Transverse colon (tissue), 4 donors: ENCODE data around the gene RNF115. TPM values are rescaled to one million over a fixed set of nuclear protein-coding genes. Genes with fewer than 3 reads are reported as not detected.
"Not testable (repeated sequence)": the region's sequence is repeated elsewhere in the genome, so short reads cannot be mapped to it uniquely, and the experiment has no call there.

ENCODE experiments used
- DNase-seq: peaks from one replicate; pipeline ENCODE4 v3.0.0-alpha.2; 2019
- H3K27ac ChIP-seq, 4 donors: fragments of 200-600 bp; sonication (generic); 2 replicates each; pipeline ENCODE4 v1.5.1; 2016 to 2018; ENCODE audit warnings: inconsistent platforms in 4 of 4
- H3K27me3 ChIP-seq: fragments of 200-600 bp; sonication (generic); 2 replicates; pipeline ENCODE4 v1.5.1; 2017; ENCODE audit warnings: inconsistent platforms
- H3K36me3 ChIP-seq, 4 donors: fragments of 200-600 bp; sonication (generic); 2 replicates each; pipeline ENCODE4 v1.5.1; 2017 to 2019; ENCODE audit warnings: inconsistent platforms in 4 of 4
- H3K4me1 ChIP-seq, 4 donors: fragments of 200-600 bp; sonication (generic); 2 replicates each; pipeline ENCODE4 v1.5.1; 2017 to 2020; ENCODE audit warnings: inconsistent platforms in 4 of 4
- H3K4me3 ChIP-seq, 4 donors: fragments of 200-600 bp; sonication (generic); 1 replicate in 1 of 4; 2 replicates in 3 of 4; pipeline versions ENCODE4 v1.5.1 to v1.6.1; 2017 to 2019; ENCODE audit warnings: inconsistent platforms in 4 of 4
- H3K9me3 ChIP-seq, 2 donors: fragments of 200-600 bp; sonication (generic); 2 replicates each; pipeline ENCODE4 v1.5.1; 2017 to 2019; ENCODE audit warnings: inconsistent platforms in 2 of 2
- CTCF ChIP-seq, 5 experiments: fragments of 200-600 bp in 3 of 5; fragments of 450-650 bp in 2 of 5; sonication (generic) in 3 of 5; IDR thresholded peaks; 1 replicate in 2 of 5; 2 replicates in 3 of 5; pipeline ENCODE4 v1.5.1; 2016 to 2017; ENCODE audit warnings: antibody characterized with exemption in 5 of 5, inconsistent platforms in 3 of 5, mild to moderate bottlenecking in 2 of 5, moderate library complexity in 1 of 5
- EP300 ChIP-seq: sonication (generic); formaldehyde crosslinking; IDR thresholded peaks from one replicate; pipeline ENCODE4 v1.6.1; 2017; ENCODE audit warnings: antibody characterized with exemption, low read depth
- POLR2A ChIP-seq: fragments of 450-650 bp; IDR thresholded peaks from one replicate; pipeline ENCODE4 v1.6.1; 2016; ENCODE audit warnings: antibody characterized with exemption, mild to moderate bottlenecking, moderate library complexity
- POLR2AphosphoS5 ChIP-seq, 3 donors: sonication (generic); formaldehyde crosslinking; IDR thresholded peaks; one replicate each; pipeline ENCODE4 v1.6.1; 2016; ENCODE audit warnings: antibody characterized with exemption in 3 of 3
- WGBS, 2 donors: methylation state at CpG; one replicate each; pipeline ENCODE4 v1.1.5; 2018; ENCODE audit warnings: low coverage in 1 of 2; 5-methylcytosine and 5-hydroxymethylcytosine counted together
- in situ Hi-C, 4 donors: fragments of 200-750 bp; cut with MboI; loops; one replicate each; pipeline versions ENCODE4 v1.15.0 to v1.15.1; 2017; ENCODE audit warnings: low sequenced_read_pairs in 3 of 4, low pct_ligation_motif_present in 1 of 4, low pct_unique_long_range_greater_than_20kb in 1 of 4
- intact Hi-C: fragments of 100-400 bp; cut with DNase I; formaldehyde crosslinking; loops from one replicate; pipeline ENCODE4 v1.15.1; 2023; ENCODE audit warnings: low total_unique reads
- total RNA-seq, 4 donors: library from RNA; depleted of rRNA; stranded (reverse); fragments of >200 nt; gene quantifications; one replicate each; pipeline ENCODE4 v1.1.0, GENCODE V29; 2016

RNF115 gene
- total RNA-seq, 4 donors from 2014 or later = 6.4 to 21.5 (median 13.3) TPM

GRCh38 chr1:145729196-145729595 lies 94.7 kb downstream of the RNF115 start:
- no peak for DNase-seq
- WGBS, 2 donors = 50 to 75% methylated on average over 2 to 5 of the region's 5 CpGs
- intact Hi-C loops = no loop called here
- in situ Hi-C loops = no loop called here
- H3K27me3 ChIP-seq = no peaks in the 10 kb centered on the region
- no peak overlapping the region for H3K4me3 ChIP-seq
- H3K9me3 ChIP-seq = no peaks in the 10 kb centered on the region
- no peak for TF ChIP-seq EP300
- no peak for TF ChIP-seq CTCF (IDR thresholded peaks at IDR 0.05)
- TF ChIP-seq POLR2AphosphoS5 (IDR thresholded peaks at IDR 0.05) = no peak
- no peak for TF ChIP-seq POLR2A
- no peaks in the 10 kb centered on the region for H3K4me1 ChIP-seq
- H3K36me3 ChIP-seq = no peaks in the 10 kb centered on the region
- no peak overlapping the region for H3K27ac ChIP-seq

- H3K4me3 ChIP-seq = not testable (repeated sequence)
- WGBS, 2 donors = 87 to 92% methylated on average over 3 to 5 of the region's 5 CpGs
Observed at GRCh38 chr1:145726193-145726592, 97.7 kb downstream of the RNF115 start.

GRCh38 chr1:145720878-145721671 lies 102.8 kb downstream of the RNF115 start:
- peaks cover 4 to 10% (median 8%) of the 10 kb centered on the region in 4 donors for H3K4me1 ChIP-seq
- no peaks in the 10 kb centered on the region for H3K36me3 ChIP-seq
- no peak overlapping the region for H3K27ac ChIP-seq
- in situ Hi-C loops = no loop called here
- peak; percentile 71 for DNase-seq
- H3K9me3 ChIP-seq = no peaks in the 10 kb centered on the region
- peaks cover 17% of the 10 kb centered on the region for H3K27me3 ChIP-seq
- H3K4me3 ChIP-seq = peak overlapping the region in 2 of 4 donors; percentile 9 to 25
- intact Hi-C loops = no loop called here
- 14% methylated on average over 41 of the region's 47 CpGs; no CpG with 5 or more reads in 1 of the 2 donors for WGBS, 2 donors
- TF ChIP-seq EP300 (no peak), CTCF (IDR thresholded peaks at IDR 0.05) (peak; percentile 80 to 96 (median 94)), POLR2AphosphoS5 (IDR thresholded peaks at IDR 0.05) (no peak), POLR2A (no peak)

More at GRCh38 chr1:145726193-145726592, 97.7 kb downstream of the RNF115 start:
- H3K9me3 ChIP-seq, DNase-seq, in situ Hi-C loops, H3K4me1 ChIP-seq, intact Hi-C loops, H3K27ac ChIP-seq, H3K36me3 ChIP-seq: not testable (repeated sequence)
- H3K27me3 ChIP-seq = peaks cover 12% of the 10 kb centered on the region

GRCh38 chr1:145720556-145720877 lies 103.4 kb downstream of the RNF115 start:
- 46% methylated on average over 5 of the region's 5 CpGs; no CpG with 5 or more reads in 1 of the 2 donors for WGBS, 2 donors
- no peak overlapping the region for H3K27ac ChIP-seq
- H3K9me3 ChIP-seq = no peaks in the 10 kb centered on the region
- TF ChIP-seq POLR2AphosphoS5 (IDR thresholded peaks at IDR 0.05) (no peak), CTCF (IDR thresholded peaks at IDR 0.05) (no peak), EP300 (no peak), POLR2A (no peak)
- in situ Hi-C loops (no loop called here), intact Hi-C loops (no loop called here)
- peak overlapping the region in 1 of 4 donors; percentile 25 for H3K4me3 ChIP-seq
- no peaks in the 10 kb centered on the region for H3K36me3 ChIP-seq
- peaks cover 4 to 10% (median 8%) of the 10 kb centered on the region in 4 donors for H3K4me1 ChIP-seq
- no peak for DNase-seq
- peaks cover 17% of the 10 kb centered on the region for H3K27me3 ChIP-seq
